ENCODE results near the gene CHRDL2.
A peak's percentile ranks its signal among the peaks of the same experiment; 100 is the strongest.

The CHRDL2 gene

DNA sequence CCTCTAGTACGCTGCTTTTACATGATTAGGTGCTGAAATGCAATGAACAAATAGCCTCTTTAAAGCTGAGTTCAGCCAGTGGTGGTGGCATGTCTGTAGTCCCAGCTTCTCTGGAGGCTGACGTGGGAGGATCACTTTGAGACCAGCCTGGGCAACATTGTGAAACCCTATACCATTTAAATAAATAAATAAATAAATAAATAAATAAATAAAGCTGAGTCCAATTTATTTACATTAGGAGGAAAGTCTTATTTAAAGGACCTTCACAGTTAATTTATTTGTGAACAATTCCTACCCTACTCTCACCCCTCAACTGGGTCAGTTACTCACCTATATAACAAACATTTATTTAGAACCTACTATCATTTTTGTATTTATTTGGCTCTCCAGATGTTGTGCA lies 4.8 kb upstream of the CHRDL2 start:
- FAIRE-seq: no peak
- TF ChIP-seq CTCF (IDR thresholded peaks at IDR 0.05; ENCODE audit: insufficient read depth, missing control alignments): no peak
- DNase-seq (ENCODE audit: insufficient read length, low spot score): no peak

DNA sequence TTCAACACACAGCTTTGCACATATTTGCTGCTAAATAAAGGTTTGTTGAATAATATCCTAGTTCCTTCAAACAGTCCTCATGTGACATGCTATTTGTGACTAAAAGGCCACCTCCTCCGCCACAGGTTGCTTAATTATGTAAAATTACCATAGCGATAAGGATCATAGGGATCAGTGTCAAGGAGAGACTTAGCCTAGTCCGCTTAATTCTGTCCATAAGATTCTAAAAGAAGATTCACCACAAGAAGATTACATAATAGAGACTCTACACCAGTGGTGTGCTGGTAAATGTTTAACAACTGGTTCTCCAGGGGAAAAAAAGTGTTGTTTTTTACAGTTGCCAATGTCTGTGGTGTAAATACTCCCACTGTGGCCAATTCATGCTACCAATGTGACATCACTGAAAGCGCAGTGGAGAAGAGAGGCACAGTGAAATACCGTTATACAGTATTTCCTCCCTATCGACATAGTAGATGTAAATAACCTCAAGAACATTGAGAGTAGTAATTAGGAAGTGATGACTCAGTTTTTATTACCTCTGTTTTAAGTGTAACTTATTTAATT lies 4.2 kb upstream of the CHRDL2 start:
- peak; percentile 88 for FAIRE-seq
- TF ChIP-seq CTCF (IDR thresholded peaks at IDR 0.05; ENCODE audit: insufficient read depth, missing control alignments): no peak
- peak; percentile 75 for DNase-seq (ENCODE audit: insufficient read length, low spot score)

DNA sequence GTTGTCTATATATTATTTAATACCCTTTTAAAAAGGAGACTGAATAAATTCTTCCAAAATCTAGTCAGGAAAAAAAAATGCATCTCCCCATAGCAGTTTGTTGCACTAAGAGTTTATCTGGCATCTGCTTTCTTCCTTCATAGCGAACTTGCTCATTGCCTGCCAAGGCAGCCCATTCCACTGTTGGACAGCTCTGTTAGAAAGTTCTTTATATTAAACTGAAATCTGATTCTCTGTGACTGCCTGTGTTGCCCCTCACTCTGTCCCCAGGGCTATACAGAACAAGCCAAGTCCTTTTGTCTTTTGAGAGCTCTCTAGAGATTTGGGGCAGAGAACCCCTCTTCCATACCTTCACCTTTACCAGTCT lies 3.3 kb upstream of the CHRDL2 start:
- DNase-seq (ENCODE audit: insufficient read length, low spot score): no peak
- no peak for TF ChIP-seq CTCF (IDR thresholded peaks at IDR 0.05; ENCODE audit: insufficient read depth, missing control alignments)
- no peak for FAIRE-seq

DNA sequence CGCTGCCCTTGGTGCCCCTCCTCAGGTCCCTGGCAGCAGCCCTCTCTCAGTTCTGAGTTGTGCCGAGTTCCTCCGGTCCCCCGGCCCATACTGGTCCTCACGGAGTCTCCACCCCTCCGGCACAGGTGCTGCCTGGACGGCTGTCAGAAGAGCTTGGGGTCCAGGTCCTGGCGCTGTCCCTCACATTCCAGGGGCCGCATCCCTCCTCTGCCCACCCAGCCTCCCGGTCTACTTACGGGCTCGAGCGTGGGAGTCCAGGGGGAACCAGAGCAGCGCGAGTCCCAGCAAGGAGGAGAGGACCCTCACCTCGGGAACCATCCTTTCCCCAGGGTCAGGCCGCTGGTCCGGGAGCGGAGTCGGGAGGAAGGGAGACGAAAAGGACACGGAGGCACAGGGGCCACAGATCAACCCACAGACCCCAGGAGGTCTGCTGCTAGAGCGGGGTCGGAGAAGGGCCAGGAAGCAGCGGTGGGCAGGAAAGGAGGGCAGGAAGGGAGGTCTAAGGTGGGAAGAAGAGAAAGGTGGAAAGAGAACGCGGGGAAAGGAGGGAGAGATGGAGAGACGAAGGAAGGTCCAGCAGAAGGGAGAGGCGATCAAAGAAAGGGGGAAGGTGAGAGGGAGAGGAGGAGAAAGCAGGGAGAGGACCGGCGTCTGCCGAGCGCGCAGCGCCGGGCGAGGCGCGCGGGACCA lies 510 bp downstream of the CHRDL2 start:
- DNase-seq (ENCODE audit: insufficient read length, low spot score) (no peak), FAIRE-seq (no peak)
- no peak for TF ChIP-seq CTCF (IDR thresholded peaks at IDR 0.05; ENCODE audit: insufficient read depth, missing control alignments)

DNA sequence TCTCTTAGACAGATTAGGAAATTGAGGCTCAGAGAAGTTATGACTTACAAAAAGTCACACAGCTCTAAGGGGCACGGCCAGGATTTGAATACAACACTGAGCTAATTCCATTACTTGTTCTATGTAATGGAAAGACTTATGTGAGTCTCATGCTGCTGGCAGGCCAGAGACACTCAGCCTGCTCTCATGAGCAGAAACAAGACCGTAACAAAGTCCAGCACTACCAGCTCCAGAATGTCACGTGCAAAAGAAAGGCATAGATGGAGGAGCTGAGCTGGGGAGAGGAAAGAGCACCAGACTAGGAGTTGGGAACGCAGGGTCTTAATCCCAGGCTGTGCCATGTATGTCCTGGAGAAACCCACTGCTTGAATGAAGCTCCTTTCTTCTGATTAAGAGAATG lies 1.8 kb downstream of the CHRDL2 start:
- TF ChIP-seq CTCF (IDR thresholded peaks at IDR 0.05; ENCODE audit: insufficient read depth, missing control alignments): no peak
- FAIRE-seq (no peak), DNase-seq (ENCODE audit: insufficient read length, low spot score) (no peak)

DNA sequence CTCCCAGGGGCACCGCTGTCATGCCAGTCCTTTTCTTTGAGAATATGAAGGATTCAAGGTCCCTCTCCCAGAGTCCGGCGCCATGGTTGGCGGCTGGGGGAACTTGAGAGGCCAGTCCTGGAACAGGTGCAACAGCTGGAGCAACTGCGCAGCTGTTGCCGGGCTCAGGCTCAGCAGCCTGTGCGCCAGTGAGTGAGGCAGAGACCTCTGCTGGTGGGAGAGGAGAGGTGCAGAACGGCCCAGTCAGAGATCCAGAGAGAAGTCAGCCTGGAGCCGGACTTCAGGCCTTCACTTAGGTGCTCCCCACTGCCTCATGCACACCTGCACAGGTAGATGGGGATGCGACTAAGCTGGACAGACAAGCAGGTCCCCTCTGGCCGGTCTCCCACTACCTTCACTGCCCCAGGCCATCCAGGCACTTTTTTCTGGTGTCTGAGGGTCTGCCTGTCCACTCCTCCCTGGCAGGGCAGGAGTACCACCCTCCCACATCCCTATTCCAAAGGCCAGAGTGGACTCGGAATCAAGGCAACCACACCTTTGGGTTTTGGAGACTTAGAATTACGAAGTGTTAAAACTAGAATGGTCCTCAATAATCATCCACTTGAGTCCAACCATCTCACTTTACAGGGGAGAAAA lies 4.6 kb downstream of the CHRDL2 start:
- peak; percentile 90 for TF ChIP-seq CTCF (IDR thresholded peaks at IDR 0.05; ENCODE audit: insufficient read depth, missing control alignments)
- no peak for DNase-seq (ENCODE audit: insufficient read length, low spot score)
- no peak for FAIRE-seq

DNA sequence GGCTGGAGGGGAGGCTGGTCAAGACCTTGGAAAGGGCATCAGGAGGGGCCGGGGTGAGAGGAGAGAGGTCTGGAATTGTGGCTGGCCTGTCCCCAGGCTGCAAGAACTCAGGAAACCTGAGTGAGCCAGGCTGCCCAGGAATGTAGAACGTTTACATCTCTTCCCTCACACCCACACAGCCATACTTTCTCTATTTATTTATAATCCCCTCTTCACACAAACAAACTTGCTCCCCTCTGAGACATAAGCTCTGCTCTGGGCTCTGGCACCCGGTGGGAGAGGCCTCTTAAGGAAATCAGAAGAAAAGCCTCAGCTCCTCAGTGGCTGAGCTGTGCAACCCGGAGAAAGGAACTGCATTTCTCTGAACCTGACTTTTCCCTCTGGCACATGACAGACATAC lies 5.5 kb downstream of the CHRDL2 start:
- no peak for TF ChIP-seq CTCF (IDR thresholded peaks at IDR 0.05; ENCODE audit: insufficient read depth, missing control alignments)
- DNase-seq (ENCODE audit: insufficient read length, low spot score) (no peak), FAIRE-seq (no peak)
